ENCODE data around the gene DIDO1.

DIDO1 gene

DNA sequence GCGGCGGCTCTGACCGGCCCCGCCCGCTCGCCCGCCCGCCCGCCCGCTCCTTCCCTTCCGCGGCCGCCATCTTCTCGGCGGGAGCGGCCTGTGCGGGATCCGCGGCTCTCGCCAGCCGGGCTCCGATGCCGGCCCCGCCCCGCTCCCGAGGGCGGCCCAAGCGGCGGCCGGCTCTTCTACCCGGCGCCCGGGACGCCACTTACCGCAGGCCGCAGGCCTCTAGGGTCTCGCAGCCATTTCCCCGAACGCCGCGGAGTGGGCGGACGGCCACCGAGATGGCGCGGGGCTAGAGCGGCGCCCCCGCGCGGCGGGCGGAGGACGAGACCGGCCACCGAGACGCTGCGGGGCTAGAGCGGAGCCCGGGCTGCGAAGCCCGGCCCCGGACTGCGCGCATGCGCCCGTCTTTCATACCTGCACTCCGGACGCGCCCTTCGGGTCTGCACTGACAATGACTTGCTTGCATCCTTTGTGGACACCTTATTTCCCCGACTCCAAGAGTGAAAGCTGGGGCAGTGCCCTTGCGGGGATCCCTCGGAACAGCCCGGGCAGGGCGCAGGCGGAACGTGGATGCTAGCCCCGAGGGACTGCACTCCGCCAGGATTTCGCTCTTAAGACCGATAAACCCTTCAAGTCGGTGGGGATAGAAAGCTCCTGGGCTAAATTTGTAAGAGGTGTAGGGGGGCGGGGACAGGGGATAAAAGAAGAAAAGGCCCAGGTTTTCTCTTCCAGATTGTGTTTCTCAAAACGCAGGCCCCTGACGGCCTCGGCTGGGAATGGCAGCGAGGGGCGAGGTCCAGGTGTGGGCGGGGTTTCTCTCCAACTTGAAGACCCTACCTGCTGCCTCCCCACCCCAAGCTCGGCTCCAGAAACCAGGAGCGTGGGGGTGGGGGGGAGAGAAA, at the start of gene DIDO1:
TSS of gene DIDO1 (minus strand) at position 277 of the 899 bp plus-strand sequence.
- DNase-seq = peak; percentile 89
- TF ChIP-seq, protein P1, sequence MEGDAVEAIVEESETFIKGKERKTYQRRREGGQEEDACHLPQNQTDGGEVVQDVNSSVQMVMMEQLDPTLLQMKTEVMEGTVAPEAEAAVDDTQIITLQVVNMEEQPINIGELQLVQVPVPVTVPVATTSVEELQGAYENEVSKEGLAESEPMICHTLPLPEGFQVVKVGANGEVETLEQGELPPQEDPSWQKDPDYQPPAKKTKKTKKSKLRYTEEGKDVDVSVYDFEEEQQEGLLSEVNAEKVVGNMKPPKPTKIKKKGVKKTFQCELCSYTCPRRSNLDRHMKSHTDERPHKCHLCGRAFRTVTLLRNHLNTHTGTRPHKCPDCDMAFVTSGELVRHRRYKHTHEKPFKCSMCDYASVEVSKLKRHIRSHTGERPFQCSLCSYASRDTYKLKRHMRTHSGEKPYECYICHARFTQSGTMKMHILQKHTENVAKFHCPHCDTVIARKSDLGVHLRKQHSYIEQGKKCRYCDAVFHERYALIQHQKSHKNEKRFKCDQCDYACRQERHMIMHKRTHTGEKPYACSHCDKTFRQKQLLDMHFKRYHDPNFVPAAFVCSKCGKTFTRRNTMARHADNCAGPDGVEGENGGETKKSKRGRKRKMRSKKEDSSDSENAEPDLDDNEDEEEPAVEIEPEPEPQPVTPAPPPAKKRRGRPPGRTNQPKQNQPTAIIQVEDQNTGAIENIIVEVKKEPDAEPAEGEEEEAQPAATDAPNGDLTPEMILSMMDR (IDR thresholded peaks at IDR 0.05) = peak; percentile 56
- H3K4me1 Mint-ChIP-seq = peaks cover 63% of the 10 kb centered on the region
- H3K9me3 Mint-ChIP-seq = no peaks in the 10 kb centered on the region
- H3K36me3 Mint-ChIP-seq (ENCODE audit: low read depth) = no peaks in the 10 kb centered on the region
- H3K27ac Mint-ChIP-seq = peak within 1 kb of the TSS; percentile 91
- no peaks in the 10 kb centered on the region for H3K27me3 Mint-ChIP-seq (ENCODE audit: low read depth, poor library complexity)
- H3K4me3 Mint-ChIP-seq = peak within 1 kb of the TSS; percentile 94

DNA sequence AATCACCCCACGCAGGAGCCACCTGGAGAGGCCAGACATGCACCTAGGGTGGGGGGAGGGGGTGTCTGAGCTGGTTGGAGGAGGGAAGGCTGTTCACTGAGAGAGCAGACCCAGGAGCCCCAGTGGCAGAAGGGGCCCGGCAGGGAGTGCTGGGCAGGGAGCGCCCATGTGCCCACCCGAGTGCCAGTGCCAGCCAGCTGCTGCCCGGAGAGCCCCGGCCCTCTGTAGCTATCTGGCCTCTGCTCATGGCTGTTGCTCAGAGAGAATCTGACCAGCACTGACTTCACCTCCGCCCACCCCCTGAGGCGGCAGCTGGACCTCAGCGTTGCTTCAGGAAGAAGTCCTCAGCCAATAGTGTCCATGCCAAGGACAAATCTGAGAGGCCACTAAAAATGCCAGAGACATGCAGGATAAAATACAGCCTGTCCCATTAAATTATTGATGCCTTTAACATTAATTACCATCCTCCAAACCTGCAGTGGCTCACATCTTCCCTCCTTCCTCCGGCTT, 49.0 kb upstream of the DIDO1 start:
- no peak for DNase-seq
- Mint-ChIP-seq H3K27ac (no peak overlapping the region), H3K4me3 (no peak overlapping the region), H3K9me3 (no peaks in the 10 kb centered on the region), H3K4me1 (peaks cover 59% of the 10 kb centered on the region), H3K27me3 (ENCODE audit: low read depth, poor library complexity) (peaks cover 54% of the 10 kb centered on the region), H3K36me3 (ENCODE audit: low read depth) (no peaks in the 10 kb centered on the region)
- TF ChIP-seq, protein P1 (IDR thresholded peaks at IDR 0.05) = no peak

DNA sequence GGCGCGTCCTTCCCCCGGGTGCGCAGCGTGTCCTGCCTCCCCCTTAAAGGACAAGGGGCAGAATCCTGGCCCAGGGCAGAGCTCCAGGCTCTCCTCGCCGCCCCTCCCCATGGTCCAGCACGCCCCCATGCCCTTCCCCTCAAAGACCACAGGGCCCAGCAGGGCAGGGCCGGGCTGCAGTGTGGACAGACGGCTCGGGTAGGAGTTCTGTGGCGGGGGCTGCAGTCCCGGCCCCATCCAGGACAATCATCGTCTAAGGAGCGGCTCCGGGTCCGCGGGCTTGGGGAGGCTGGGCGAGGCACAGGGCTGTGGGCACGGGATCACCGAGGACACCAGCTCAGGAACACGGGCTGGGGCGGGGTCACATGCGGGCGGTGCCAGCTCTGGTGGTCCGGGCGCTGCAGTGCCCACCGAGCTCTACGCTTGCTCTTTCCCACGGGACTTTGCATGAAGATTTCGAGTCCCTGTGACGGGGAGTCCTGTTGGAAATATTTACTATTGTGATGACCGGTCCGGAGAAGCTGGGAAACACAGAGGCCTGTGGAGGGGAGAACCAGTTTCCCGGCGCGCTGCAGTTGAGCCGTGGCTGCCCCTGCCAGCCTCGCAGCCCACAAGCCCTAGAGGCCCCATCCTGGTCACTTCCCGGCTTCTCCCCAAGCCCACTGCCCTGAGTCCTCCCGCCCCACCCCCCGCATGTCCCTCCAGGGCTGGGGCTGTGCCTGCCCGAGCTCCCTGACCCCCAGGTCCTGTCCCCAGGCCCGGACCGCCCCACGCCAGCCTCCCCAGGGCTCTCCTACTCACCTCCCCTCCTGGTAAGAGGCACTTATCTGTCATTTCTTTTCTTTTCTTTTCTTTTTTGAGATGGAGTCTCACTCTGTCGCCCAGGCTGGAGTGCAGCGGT, 46.8 kb upstream of the DIDO1 start:
- Mint-ChIP-seq H3K4me1 (peaks cover 43% of the 10 kb centered on the region), H3K4me3 (peak overlapping the region; percentile 32), H3K27me3 (ENCODE audit: low read depth, poor library complexity) (peaks cover 68% of the 10 kb centered on the region), H3K36me3 (ENCODE audit: low read depth) (no peaks in the 10 kb centered on the region), H3K27ac (no peak overlapping the region), H3K9me3 (no peaks in the 10 kb centered on the region)
- TF ChIP-seq, protein P1 (IDR thresholded peaks at IDR 0.05) = no peak
- DNase-seq = no peak

DNA sequence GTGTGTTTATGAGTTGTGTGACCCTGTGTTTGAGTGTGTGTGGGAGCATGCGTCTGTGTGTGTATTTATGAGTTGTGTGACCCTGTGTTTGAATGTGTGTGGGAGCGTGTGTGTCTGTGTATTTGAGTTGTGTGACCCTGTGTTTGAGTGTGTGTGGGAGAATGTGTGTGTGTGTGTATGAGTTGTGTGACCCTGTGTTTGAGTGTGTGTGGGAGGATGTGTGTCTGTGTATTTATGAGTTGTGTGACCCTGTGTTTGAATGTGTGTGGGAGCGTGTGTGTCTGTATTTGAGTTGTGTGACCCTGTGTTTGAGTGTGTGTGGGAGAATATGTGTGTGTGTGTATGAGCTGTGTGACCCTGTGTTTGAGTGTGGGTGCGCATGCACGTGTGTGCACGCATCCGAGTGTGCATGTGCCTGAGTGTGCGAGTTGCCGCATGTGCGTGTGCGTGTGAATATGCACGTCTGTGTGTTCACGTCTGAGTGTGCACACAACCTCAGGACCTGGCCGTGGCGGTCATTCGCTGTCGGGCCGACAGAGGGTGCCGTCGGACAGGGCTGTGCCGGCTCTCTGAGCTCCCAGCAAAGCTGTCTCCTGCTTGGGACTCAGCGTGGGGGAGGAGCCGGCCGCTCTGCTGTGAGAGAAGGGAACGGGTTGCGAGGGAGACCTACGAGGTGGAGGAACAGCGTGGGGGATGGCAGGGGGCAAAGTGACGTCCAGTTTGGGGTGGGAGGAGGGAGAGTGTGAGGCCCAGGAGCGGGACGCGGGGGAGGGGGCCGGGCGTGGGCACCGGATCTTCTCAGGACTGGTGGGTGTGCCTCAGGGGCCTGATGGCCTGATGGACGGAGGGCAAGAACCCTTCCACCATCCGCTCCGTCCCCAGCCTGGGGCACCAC, 45.9 kb upstream of the DIDO1 start:
- TF ChIP-seq, protein P1 (IDR thresholded peaks at IDR 0.05) = peak; percentile 78
- Mint-ChIP-seq H3K4me1 (peaks cover 42% of the 10 kb centered on the region), H3K36me3 (ENCODE audit: low read depth) (no peaks in the 10 kb centered on the region), H3K27me3 (ENCODE audit: low read depth, poor library complexity) (peaks cover 68% of the 10 kb centered on the region), H3K4me3 (peak overlapping the region; percentile 52), H3K9me3 (no peaks in the 10 kb centered on the region), H3K27ac (no peak overlapping the region)
- peak; percentile 94 for DNase-seq

DNA sequence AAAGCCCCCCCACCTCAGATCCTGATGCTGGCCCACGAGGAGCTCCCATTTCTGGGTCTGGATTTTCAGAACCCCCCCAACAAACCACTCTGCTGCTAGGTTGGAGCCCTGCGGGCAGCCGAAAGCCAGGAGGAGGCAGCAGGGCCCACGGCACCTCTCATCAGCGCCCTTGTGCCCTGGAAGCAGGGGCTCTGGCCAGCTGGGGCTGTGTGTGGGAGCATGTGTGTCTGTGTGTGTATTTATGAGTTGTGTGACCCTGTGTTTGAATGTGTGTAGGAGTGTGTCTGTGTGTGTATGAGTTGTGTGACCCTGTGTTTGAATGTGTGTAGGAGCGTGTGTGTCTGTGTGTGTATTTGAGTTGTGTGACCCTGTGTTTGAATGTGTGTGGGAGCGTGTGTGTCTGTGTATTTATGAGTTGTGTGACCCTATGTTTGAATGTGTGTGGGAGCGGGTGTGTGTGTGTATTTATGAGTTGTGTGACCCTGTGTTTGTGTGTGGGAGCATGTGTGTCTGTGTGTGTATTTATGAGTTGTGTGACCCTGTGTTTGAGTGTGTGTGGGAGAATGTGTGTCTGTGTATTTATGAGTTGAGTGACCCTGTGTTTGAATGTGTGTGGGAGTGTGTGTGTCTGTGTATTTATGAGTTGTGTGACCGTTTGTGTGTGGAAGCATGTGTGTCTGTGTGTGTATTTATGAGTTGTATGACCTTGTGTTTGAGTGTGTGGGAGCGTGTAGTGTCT, 45.1 kb upstream of the DIDO1 start:
- H3K27me3 Mint-ChIP-seq (ENCODE audit: low read depth, poor library complexity) = peaks cover 63% of the 10 kb centered on the region
- TF ChIP-seq, protein P1 (IDR thresholded peaks at IDR 0.05) = no peak
- DNase-seq = no peak
- H3K27ac Mint-ChIP-seq = peak overlapping the region; percentile 5
- no peaks in the 10 kb centered on the region for H3K9me3 Mint-ChIP-seq
- H3K4me1 Mint-ChIP-seq = peaks cover 37% of the 10 kb centered on the region
- no peak overlapping the region for H3K4me3 Mint-ChIP-seq
- no peaks in the 10 kb centered on the region for H3K36me3 Mint-ChIP-seq (ENCODE audit: low read depth)

Data from nephron progenitor cell (in vitro differentiated cells).